Mucosa of descending colon (tissue), 3 donors: ENCODE results near the gene KCNJ14. TPM values are rescaled to one million over a fixed set of nuclear protein-coding genes. Genes with fewer than 3 reads are reported as not detected.
A peak's percentile ranks its signal among the peaks of the same experiment; 100 is the strongest.

Experiments used
- ATAC-seq: fragments of 200-7000 bp; cut with Tn5 transposase; one replicate; pipeline ENCODE4 v1.9.1; 2020; ENCODE audit warnings: mild to moderate bottlenecking, moderate library complexity
- DNase-seq, 3 donors: peaks; one replicate each; pipeline ENCODE4 v3.0.0-alpha.2; 2020
- H3K36me3 ChIP-seq: fragments of 200-600 bp; one replicate; pipeline ENCODE4 v1.8.0; 2021; ENCODE audit warnings: low read depth, mild to moderate bottlenecking
- H3K4me1 ChIP-seq: fragments of 200-600 bp; one replicate; pipeline ENCODE4 v1.8.0; 2021; ENCODE audit warnings: low read depth, mild to moderate bottlenecking
- H3K4me3 ChIP-seq: fragments of 200-600 bp; one replicate; pipeline ENCODE4 v1.8.0; 2021; ENCODE audit warnings: mild to moderate bottlenecking
- H3K9me3 ChIP-seq: fragments of 200-600 bp; one replicate; pipeline ENCODE4 v1.8.0; 2021; ENCODE audit warnings: mild to moderate bottlenecking
- CTCF ChIP-seq: fragments of 200-600 bp; IDR thresholded peaks from one replicate; pipeline ENCODE4 v1.8.0; 2022; ENCODE audit warnings: antibody characterized with exemption, mild to moderate bottlenecking
- intact Hi-C, 2 donors: fragments of 100-400 bp; cut with DNase I in 1 of 2; cut with micrococcal nuclease in 1 of 2; formaldehyde crosslinking; loops; one replicate each; pipeline versions ENCODE4 v1.11.0 to v1.11.1; 2022; cut with DNase I, micrococcal nuclease
- total RNA-seq, 3 donors: library from RNA; stranded (reverse); fragmentation: NEBNext Ultra II Directional in 2 of 3; extraction: Animal tissue kit (Norgen Biotek cat#: 25700) in 2 of 3; gene quantifications; one replicate each; pipeline versions ENCODE4 v1.2.1 to v1.2.4, GENCODE V29; 2021 to 2023
- donor health status: DM: no; HTN: no; CAD: no; lungs with moderate emphysema.
- donor health status: DM: no; HTN: no; CAD: no.
- donor health status: DM: no; HTN: yes; CAD: no.

KCNJ14 gene
- total RNA-seq, 3 donors from 2014 or later = 0.46 to 1.3 (median 0.67) TPM

- no peak for TF ChIP-seq CTCF
- peak overlapping the region; percentile 91 for H3K4me3 ChIP-seq
- H3K9me3 ChIP-seq = no peaks in the 10 kb centered on the region
- H3K4me1 ChIP-seq = peaks cover 14% of the 10 kb centered on the region
- ATAC-seq = peak; percentile 93
- H3K36me3 ChIP-seq = peaks cover 6% of the 10 kb centered on the region
- DNase-seq = peak; percentile 100
- intact Hi-C loops = no loop called here
These were observed 13.5 kb downstream of the KCNJ14 start for GRCh38 chr19:48468772-48469288.

GRCh38 chr19:48469289-48469881 is 14.0 kb downstream of the KCNJ14 start, which contains the start of gene CYTH2:
TSS of gene CYTH2 (plus strand) at chr19:48469369. CDS start at chr19:48469508, 139 bp downstream.
- H3K4me3 ChIP-seq = peak within 1 kb of the TSS; percentile 91
- DNase-seq = peak; percentile 88 to 92 (median 91)
- ATAC-seq = peak; percentile 75
- peaks cover 14% of the 10 kb centered on the region for H3K4me1 ChIP-seq
- H3K9me3 ChIP-seq = no peaks in the 10 kb centered on the region
- peaks cover 6% of the 10 kb centered on the region for H3K36me3 ChIP-seq
- TF ChIP-seq CTCF = no peak
- intact Hi-C loops = no loop called here

- ATAC-seq (no peak), DNase-seq (peak in 1 of 3 donors; percentile 41)
- H3K9me3 ChIP-seq = no peaks in the 10 kb centered on the region
- peak overlapping the region; percentile 91 for H3K4me3 ChIP-seq
- intact Hi-C loops = no loop called here
- H3K36me3 ChIP-seq = peaks cover 9% of the 10 kb centered on the region
- peaks cover 14% of the 10 kb centered on the region for H3K4me1 ChIP-seq
- no peak for TF ChIP-seq CTCF
These were observed 14.7 kb downstream of the KCNJ14 start for GRCh38 chr19:48469934-48470680.

GRCh38 chr19:48470856-48471255 is 15.5 kb downstream of the KCNJ14 start:
- no peak for TF ChIP-seq CTCF
- ATAC-seq = no peak
- intact Hi-C loops = no loop called here
- peaks cover 10% of the 10 kb centered on the region for H3K36me3 ChIP-seq
- H3K4me1 ChIP-seq = peaks cover 14% of the 10 kb centered on the region
- no peaks in the 10 kb centered on the region for H3K9me3 ChIP-seq
- no peak for DNase-seq
- H3K4me3 ChIP-seq = no peak overlapping the region

GRCh38 chr19:48471836-48472235 is 16.5 kb downstream of the KCNJ14 start:
- H3K36me3 ChIP-seq = peaks cover 10% of the 10 kb centered on the region
- no peak overlapping the region for H3K4me3 ChIP-seq
- DNase-seq = no peak
- peaks cover 14% of the 10 kb centered on the region for H3K4me1 ChIP-seq
- intact Hi-C loops = no loop called here
- no peak for ATAC-seq
- TF ChIP-seq CTCF = no peak
- H3K9me3 ChIP-seq = no peaks in the 10 kb centered on the region
